Vagina (tissue), 2 donors: Measurements from ENCODE around the gene GOLIM4.

Source experiments
- POLR2A ChIP-seq, 2 donors: fragments of 450-650 bp; IDR thresholded peaks; one replicate each; pipeline ENCODE4 v1.6.1; 2017; ENCODE audit warnings: antibody characterized with exemption in 2 of 2, mild to moderate bottlenecking in 2 of 2, moderate library complexity in 2 of 2
- POLR2AphosphoS5 ChIP-seq, 2 donors: sonication (generic); formaldehyde crosslinking; IDR thresholded peaks; one replicate each; pipeline ENCODE4 v1.9.0; 2017; ENCODE audit warnings: antibody characterized with exemption in 2 of 2, mild to moderate bottlenecking in 2 of 2, low read depth in 1 of 2; ENCODE audit not compliant: insufficient read depth in 1 of 2
- TF ChIP-seq, protein P1 (sequence below), 3 experiments: fragments of 450-650 bp in 2 of 3; fragments of 200-600 bp in 1 of 3; sonication (generic) in 1 of 3; IDR thresholded peaks; one replicate each; pipeline ENCODE4 v1.5.1; 2017 to 2019; ENCODE audit warnings: antibody characterized with exemption in 3 of 3, mild to moderate bottlenecking in 2 of 3, moderate library complexity in 2 of 3

DNA sequence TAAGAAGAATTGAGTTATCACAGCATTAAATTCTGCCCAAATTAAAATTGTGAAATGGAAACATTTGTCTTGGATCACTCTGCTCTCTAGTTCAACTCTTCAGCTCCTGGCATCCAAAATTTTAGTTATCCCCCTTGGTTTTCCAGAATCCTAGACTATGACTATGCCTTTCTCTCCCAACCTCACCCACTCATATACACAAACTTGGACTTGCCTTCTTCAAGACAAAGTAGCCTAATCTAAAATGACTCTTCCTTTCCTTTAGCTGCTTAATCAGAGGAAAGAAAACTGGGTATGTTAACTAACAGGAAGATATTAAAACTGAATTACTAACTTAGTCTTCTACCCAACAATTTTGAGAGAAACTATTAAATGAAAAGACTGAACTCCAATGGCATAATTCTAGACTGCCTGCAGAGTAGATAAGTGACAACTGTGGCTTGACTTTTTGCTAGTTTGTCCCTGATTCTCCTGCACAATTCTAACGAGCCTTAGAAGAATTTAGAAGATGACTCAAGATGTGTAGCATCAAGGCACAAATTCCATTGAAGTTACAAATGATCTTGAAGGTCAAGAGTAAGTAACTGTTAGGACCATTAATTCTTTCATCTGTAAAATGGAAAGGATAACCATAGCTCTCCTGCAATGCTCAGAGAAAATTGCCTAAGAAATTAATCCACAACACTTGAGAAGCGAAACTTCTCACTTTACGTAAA lies 5.2 kb upstream of the GOLIM4 start:
- no peak for TF ChIP-seq POLR2A (IDR thresholded peaks at IDR 0.05)
- TF ChIP-seq, protein P1, sequence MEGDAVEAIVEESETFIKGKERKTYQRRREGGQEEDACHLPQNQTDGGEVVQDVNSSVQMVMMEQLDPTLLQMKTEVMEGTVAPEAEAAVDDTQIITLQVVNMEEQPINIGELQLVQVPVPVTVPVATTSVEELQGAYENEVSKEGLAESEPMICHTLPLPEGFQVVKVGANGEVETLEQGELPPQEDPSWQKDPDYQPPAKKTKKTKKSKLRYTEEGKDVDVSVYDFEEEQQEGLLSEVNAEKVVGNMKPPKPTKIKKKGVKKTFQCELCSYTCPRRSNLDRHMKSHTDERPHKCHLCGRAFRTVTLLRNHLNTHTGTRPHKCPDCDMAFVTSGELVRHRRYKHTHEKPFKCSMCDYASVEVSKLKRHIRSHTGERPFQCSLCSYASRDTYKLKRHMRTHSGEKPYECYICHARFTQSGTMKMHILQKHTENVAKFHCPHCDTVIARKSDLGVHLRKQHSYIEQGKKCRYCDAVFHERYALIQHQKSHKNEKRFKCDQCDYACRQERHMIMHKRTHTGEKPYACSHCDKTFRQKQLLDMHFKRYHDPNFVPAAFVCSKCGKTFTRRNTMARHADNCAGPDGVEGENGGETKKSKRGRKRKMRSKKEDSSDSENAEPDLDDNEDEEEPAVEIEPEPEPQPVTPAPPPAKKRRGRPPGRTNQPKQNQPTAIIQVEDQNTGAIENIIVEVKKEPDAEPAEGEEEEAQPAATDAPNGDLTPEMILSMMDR (IDR thresholded peaks at IDR 0.05) = no peak
- TF ChIP-seq POLR2AphosphoS5 (IDR thresholded peaks at IDR 0.05; ENCODE audit: insufficient read depth in 1 of 2, low read depth in 1 of 2) = no peak
